Measurements from ENCODE around the gene FALEC.
"Not testable (repeated sequence)": the region's sequence is repeated elsewhere in the genome, so short reads cannot be mapped to it uniquely, and the experiment has no call there.

The FALEC gene

DNA sequence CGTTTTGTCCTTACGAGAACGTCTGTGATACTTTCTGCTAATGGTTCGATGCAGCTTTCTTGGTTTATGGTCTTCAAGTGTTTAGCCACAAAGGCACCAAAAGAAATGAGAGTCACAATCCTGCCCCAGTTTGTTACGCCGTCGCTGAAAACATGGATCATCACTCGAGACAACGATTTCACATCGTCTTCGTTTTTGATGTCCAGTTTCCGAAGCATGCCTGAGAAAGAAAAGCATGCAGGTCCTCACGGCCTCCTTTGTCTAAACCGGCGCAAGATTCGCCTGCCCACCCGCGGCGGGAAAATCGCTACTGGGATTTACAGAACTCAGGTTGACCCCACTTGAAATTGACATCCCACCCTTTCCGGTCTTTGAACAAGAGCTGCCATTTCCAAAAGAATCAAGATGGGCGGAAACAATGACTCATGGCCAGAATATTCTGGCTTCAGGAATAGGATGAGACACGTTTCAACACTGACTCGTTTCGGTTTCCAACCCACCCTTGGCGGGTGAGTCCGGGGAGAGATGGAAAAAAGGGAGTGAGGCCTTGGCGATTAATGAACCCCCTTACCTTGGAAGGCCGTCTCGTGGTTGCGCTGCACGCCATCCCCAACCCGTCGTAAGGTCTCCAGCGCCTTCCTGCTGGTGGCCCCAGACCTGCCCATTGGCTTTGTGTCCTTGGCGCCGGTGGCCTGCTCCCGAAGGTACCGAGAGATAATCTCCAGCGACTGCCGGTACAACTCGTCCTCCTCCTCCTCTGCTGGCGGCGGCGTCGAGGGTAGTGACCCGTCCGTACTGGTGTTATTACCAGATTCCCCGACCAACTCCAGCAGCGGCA is 62.9 kb downstream of the FALEC start:
- Histone ChIP-seq H3K9me3 (ENCODE audit: insufficient read depth, low read length) (no peaks in the 10 kb centered on the region), H3K27ac (ENCODE audit: low read depth, low read length) (peak overlapping the region; percentile 91), H3K27me3 (ENCODE audit: low read length) (no peaks in the 10 kb centered on the region), H4K20me1 (ENCODE audit: low read depth, low read length) (peaks cover 47% of the 10 kb centered on the region), H3K9ac (ENCODE audit: low read length) (peak overlapping the region; percentile 99), H3K9me2 (replicated peaks; ENCODE audit: insufficient read depth, low read length) (no peaks in the 10 kb centered on the region), H3K4me3 (ENCODE audit: insufficient read depth, low read length, poor library complexity, severe bottlenecking) (peak overlapping the region; percentile 96), H3F3A (ENCODE audit: insufficient read depth) (peaks cover 63% of the 10 kb centered on the region), H3K4me2 (ENCODE audit: low read depth, low read length, poor library complexity, severe bottlenecking) (peak overlapping the region; percentile 81), H3K79me2 (ENCODE audit: insufficient read depth, low read length) (peaks cover 68% of the 10 kb centered on the region), H2AFZ (ENCODE audit: low read depth, low read length, severe bottlenecking) (no peak overlapping the region), H3K36me3 (ENCODE audit: low read length) (peaks cover 49% of the 10 kb centered on the region)
- no peak for TF ChIP-seq EZH2phosphoT487 (conservative IDR thresholded peaks at IDR 0.05; ENCODE audit: low read length)
- TF ChIP-seq, protein P1, sequence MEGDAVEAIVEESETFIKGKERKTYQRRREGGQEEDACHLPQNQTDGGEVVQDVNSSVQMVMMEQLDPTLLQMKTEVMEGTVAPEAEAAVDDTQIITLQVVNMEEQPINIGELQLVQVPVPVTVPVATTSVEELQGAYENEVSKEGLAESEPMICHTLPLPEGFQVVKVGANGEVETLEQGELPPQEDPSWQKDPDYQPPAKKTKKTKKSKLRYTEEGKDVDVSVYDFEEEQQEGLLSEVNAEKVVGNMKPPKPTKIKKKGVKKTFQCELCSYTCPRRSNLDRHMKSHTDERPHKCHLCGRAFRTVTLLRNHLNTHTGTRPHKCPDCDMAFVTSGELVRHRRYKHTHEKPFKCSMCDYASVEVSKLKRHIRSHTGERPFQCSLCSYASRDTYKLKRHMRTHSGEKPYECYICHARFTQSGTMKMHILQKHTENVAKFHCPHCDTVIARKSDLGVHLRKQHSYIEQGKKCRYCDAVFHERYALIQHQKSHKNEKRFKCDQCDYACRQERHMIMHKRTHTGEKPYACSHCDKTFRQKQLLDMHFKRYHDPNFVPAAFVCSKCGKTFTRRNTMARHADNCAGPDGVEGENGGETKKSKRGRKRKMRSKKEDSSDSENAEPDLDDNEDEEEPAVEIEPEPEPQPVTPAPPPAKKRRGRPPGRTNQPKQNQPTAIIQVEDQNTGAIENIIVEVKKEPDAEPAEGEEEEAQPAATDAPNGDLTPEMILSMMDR (IDR thresholded peaks at IDR 0.05; ENCODE audit: insufficient read depth, low read length, poor library complexity, severe bottlenecking) = no peak

- H3K4me3 ChIP-seq (ENCODE audit: insufficient read depth, low read length, poor library complexity, severe bottlenecking) = peak within 1 kb of the TSS; percentile 96
- peaks cover 46% of the 10 kb centered on the region for H3K36me3 ChIP-seq (ENCODE audit: low read length)
- H3K79me2 ChIP-seq (ENCODE audit: insufficient read depth, low read length) = peaks cover 60% of the 10 kb centered on the region
- no peaks in the 10 kb centered on the region for H3K27me3 ChIP-seq (ENCODE audit: low read length)
- peaks cover 58% of the 10 kb centered on the region for H3F3A ChIP-seq (ENCODE audit: insufficient read depth)
- peaks cover 46% of the 10 kb centered on the region for H4K20me1 ChIP-seq (ENCODE audit: low read depth, low read length)
- H3K9me3 ChIP-seq (ENCODE audit: insufficient read depth, low read length) = no peaks in the 10 kb centered on the region
- TF ChIP-seq, protein P1 (IDR thresholded peaks at IDR 0.05; ENCODE audit: insufficient read depth, low read length, poor library complexity, severe bottlenecking) = no peak
- TF ChIP-seq EZH2phosphoT487 (conservative IDR thresholded peaks at IDR 0.05; ENCODE audit: low read length) = no peak
- no peaks in the 10 kb centered on the region for H3K9me2 ChIP-seq (replicated peaks; ENCODE audit: insufficient read depth, low read length)
- peak within 1 kb of the TSS; percentile 65 for H2AFZ ChIP-seq (ENCODE audit: low read depth, low read length, severe bottlenecking)
- H3K9ac ChIP-seq (ENCODE audit: low read length) = peak within 1 kb of the TSS; percentile 99
- H3K4me2 ChIP-seq (ENCODE audit: low read depth, low read length, poor library complexity, severe bottlenecking) = peak within 1 kb of the TSS; percentile 99
- peak within 1 kb of the TSS; percentile 91 for H3K27ac ChIP-seq (ENCODE audit: low read depth, low read length)
Observed at GRCh38 chr1:150579110-150579944, 63.8 kb downstream of the FALEC start, which contains the start of gene MCL1. Gene MCL1 (minus strand): TSS chr1:150579610. CDS start chr1:150579530, 80 bp downstream.

- Histone ChIP-seq H3K27ac (ENCODE audit: low read depth, low read length) (peak overlapping the region; percentile 87), H3K9me2 (replicated peaks; ENCODE audit: insufficient read depth, low read length) (no peaks in the 10 kb centered on the region), H3K4me3 (ENCODE audit: insufficient read depth, low read length, poor library complexity, severe bottlenecking) (peak overlapping the region; percentile 76), H3K36me3 (ENCODE audit: low read length) (peaks cover 39% of the 10 kb centered on the region), H3K27me3 (ENCODE audit: low read length) (no peaks in the 10 kb centered on the region), H2AFZ (ENCODE audit: low read depth, low read length, severe bottlenecking) (peak overlapping the region; percentile 65), H3F3A (ENCODE audit: insufficient read depth) (peaks cover 50% of the 10 kb centered on the region), H3K9me3 (ENCODE audit: insufficient read depth, low read length) (no peaks in the 10 kb centered on the region), H3K9ac (ENCODE audit: low read length) (peak overlapping the region; percentile 99), H4K20me1 (ENCODE audit: low read depth, low read length) (peaks cover 38% of the 10 kb centered on the region), H3K4me2 (ENCODE audit: low read depth, low read length, poor library complexity, severe bottlenecking) (peak overlapping the region; percentile 99), H3K79me2 (ENCODE audit: insufficient read depth, low read length) (peaks cover 52% of the 10 kb centered on the region)
- TF ChIP-seq, protein P1 (IDR thresholded peaks at IDR 0.05; ENCODE audit: insufficient read depth, low read length, poor library complexity, severe bottlenecking) = no peak
- TF ChIP-seq EZH2phosphoT487 (conservative IDR thresholded peaks at IDR 0.05; ENCODE audit: low read length) = no peak
Observed at GRCh38 chr1:150579945-150580642, 64.5 kb downstream of the FALEC start.

DNA sequence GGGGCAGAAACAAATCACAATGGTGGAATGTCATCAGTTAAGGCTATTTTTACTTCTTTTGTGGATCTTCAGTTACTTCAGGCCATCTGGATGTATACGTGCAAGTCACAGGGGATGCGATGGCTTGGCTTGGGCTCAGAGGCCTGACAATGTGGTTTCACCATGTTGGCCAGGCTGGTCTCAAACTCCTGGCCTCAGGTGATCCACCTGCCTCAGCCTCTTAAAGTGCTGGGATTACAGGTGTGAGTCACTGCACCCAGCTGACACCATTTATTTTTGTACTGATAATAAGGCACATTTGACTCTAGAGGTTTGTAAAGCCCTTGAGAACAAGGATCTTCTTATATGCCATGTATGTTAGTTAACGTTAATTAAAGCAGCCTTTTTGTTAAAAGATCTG is 65.4 kb downstream of the FALEC start:
- H3K9ac ChIP-seq (ENCODE audit: low read length); H3K27me3 ChIP-seq (ENCODE audit: low read length); H3K9me3 ChIP-seq (ENCODE audit: insufficient read depth, low read length); H3K9me2 ChIP-seq (replicated peaks; ENCODE audit: insufficient read depth, low read length); H2AFZ ChIP-seq (ENCODE audit: low read depth, low read length, severe bottlenecking); H3K4me2 ChIP-seq (ENCODE audit: low read depth, low read length, poor library complexity, severe bottlenecking); H3K4me3 ChIP-seq (ENCODE audit: insufficient read depth, low read length, poor library complexity, severe bottlenecking); H3K27ac ChIP-seq (ENCODE audit: low read depth, low read length): not testable (repeated sequence)
- Histone ChIP-seq H3K36me3 (ENCODE audit: low read length) (peaks cover 30% of the 10 kb centered on the region), H4K20me1 (ENCODE audit: low read depth, low read length) (peaks cover 29% of the 10 kb centered on the region), H3F3A (ENCODE audit: insufficient read depth) (peaks cover 41% of the 10 kb centered on the region), H3K79me2 (ENCODE audit: insufficient read depth, low read length) (peaks cover 44% of the 10 kb centered on the region)

DNA sequence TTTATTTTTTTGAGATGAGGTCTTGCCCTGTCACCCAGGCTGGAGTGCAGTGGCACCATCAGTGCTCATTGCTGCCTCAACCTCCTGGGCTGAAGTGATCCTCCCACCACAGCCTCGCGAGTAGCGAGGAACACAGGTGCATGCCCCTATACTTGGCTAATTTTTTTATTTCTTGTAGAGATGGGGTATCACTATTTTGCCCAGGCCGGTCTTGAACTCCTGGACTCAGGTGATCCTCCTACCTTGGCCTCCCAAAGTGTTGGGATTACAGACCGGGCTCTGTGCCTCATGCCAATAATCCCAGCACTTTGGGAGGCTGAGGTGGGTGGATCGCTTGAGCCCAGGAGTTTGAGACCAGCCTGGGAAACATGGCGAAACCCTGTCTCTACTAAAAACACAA is 65.9 kb downstream of the FALEC start:
- H3K9me3 ChIP-seq (ENCODE audit: insufficient read depth, low read length); H3K4me3 ChIP-seq (ENCODE audit: insufficient read depth, low read length, poor library complexity, severe bottlenecking); H3K27ac ChIP-seq (ENCODE audit: low read depth, low read length); H2AFZ ChIP-seq (ENCODE audit: low read depth, low read length, severe bottlenecking); H3K9me2 ChIP-seq (replicated peaks; ENCODE audit: insufficient read depth, low read length); H3K9ac ChIP-seq (ENCODE audit: low read length); H3K4me2 ChIP-seq (ENCODE audit: low read depth, low read length, poor library complexity, severe bottlenecking); H3K27me3 ChIP-seq (ENCODE audit: low read length): not testable (repeated sequence)
- Histone ChIP-seq H3K36me3 (ENCODE audit: low read length) (peaks cover 25% of the 10 kb centered on the region), H4K20me1 (ENCODE audit: low read depth, low read length) (peaks cover 25% of the 10 kb centered on the region), H3F3A (ENCODE audit: insufficient read depth) (peaks cover 37% of the 10 kb centered on the region), H3K79me2 (ENCODE audit: insufficient read depth, low read length) (peaks cover 39% of the 10 kb centered on the region)
